HG03469 (cell line): ENCODE data around the gene KRT15.

ENCODE experiments used
- ATAC-seq: cut with Tn5 transposase; IDR thresholded peaks from one replicate; pipeline ENCODE4 v1.9.1; 2021; ENCODE audit warnings: mild to moderate bottlenecking, moderate library complexity, moderate number of reproducible peaks; ENCODE audit not compliant: unreplicated experiment

KRT15 gene

DNA sequence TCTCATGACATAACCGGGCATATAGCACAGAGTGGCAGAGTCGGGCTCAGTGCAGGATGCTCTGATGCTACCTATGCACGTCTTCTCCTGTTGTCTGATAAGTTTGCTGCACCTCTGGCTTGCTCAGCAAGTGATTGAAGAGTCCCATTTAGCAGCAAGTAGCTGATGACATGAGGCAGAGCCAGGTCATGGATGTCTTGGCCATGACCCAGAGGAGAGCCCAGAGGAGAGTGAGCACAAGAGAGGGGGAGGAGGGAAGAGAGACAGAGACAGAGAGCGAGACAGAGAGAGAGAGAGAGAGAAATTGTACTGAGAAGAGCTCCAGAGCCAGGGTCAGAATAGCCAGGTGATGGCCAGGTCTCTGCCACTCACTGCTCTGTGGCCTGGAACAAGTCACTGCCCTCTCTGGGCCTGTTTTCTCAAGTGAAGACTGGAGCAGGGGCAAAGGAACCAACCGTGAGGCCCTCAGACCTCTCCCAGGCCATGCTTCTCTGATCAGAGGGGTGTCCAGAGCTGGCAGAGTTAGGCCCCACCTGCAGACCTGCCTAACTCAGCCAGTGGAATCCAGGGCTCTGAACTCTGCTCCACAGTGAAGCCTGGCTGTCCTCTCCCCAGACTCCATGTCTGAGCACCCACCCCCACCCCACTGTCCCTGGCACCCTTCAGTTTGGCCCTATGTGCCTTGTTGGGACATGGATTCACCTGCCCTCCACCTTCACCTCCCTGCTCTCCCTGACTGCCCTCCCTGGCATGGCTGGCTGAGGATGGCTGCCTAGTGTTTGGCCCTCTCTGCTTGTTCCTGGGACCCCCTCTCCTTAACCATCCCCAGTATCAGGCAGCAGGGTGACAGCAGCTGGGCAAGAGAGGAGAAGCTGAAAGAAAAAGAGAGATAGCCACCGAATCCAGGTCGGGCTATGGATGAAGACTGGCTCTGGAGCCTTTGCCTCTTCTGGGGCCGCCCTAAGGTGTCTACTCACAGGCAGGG is 33.5 kb downstream of the KRT15 start:
- no peak for ATAC-seq

- ATAC-seq: no peak
Measured at GRCh38 chr17:41483991-41484826, 34.5 kb downstream of the KRT15 start.

GRCh38 chr17:41483531-41483930 is 35.2 kb downstream of the KRT15 start:
- no peak for ATAC-seq

DNA sequence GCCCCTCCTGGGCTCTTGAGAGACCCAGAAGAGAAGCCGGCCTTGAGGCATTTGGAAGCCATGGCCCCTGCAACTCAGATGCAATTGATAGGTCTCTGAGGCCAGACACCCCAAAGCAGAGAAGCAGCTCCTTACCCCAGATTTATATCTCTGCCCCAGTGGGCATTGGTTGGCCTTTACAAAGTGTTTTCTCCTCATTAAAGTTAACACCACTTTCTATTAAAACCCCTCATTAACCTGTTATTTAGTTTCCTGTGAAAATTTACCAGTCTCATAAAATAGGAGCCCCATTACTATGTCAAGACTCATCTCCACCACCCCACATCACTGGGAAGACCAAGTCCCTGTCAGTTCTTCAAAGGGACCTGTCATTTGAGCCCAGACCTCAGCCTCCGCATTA is 37.7 kb downstream of the KRT15 start, which contains the start of gene KRT35:
Gene KRT35, minus strand, starts transcription at position 116 of the 400 bp plus-strand sequence. Its CDS starts 54 bp downstream, at position 62.
- ATAC-seq: no peak

GRCh38 chr17:41480581-41480980 is 38.1 kb downstream of the KRT15 start:
- no peak for ATAC-seq

DNA sequence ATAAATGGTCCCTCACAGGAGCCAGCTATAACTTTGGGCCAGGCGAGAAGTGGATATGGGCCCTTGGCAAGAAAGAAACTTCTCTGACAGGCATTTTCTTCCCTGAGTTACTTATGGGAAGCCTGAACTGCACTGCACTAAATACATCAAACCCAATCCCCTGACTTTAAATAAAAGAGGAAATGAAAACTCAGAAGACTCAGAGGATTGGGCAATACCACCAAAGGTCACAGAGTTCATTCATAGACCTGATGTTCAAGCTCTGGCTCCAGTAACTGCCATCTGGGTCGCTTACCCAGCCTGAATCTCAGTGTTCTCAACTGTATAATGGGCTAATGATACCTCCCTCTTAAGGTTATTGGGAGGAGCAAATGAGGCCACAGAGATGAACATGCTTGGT is 38.6 kb downstream of the KRT15 start:
- no peak for ATAC-seq

GRCh38 chr17:41478237-41478636 is 40.5 kb downstream of the KRT15 start:
- no peak for ATAC-seq

DNA sequence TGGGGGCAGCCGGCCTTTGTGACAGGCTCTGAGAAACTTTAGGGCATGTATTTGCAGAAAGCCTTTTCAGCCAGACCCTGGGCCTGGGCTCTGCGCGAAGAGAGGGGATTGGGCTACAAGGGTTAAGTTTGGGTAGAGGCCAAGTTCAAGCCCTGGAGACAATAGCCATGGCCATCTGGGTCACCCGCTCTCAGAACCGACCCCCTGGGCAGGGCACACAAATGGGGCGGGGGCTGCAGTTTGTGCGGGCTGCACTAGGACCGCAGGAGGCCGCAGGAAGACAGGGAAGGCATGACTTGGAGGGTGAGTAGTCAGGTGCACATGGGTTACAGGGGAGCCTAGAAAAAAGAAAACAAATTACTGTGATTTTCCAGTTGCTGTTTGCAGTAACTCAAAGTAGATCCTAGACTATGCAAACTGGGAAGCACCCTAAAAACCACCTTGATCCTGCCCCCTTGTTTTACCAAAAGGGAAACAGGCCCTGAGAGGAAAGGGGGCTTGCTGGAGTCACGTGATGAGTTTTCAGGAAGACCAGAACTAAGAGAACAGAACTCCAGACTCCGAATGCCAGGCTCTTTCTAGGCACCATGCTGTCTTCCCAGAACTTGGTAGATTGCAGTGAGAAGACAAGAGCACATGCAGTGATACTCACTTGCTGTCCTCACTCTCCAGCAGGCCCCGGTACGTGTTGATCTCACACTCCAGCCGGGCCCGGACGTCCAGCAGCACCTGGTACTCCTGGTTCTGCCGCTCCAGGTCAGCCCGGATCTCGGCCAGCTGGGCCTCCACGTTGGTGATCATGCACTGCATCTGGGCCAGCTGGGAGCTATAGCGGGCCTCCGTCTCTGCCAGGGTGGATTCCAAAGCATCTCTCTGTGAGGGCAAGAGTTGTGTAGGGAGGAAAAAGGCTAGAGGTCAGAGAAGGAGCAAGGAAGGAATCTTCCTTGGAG is 41.5 kb downstream of the KRT15 start:
- ATAC-seq: no peak

DNA sequence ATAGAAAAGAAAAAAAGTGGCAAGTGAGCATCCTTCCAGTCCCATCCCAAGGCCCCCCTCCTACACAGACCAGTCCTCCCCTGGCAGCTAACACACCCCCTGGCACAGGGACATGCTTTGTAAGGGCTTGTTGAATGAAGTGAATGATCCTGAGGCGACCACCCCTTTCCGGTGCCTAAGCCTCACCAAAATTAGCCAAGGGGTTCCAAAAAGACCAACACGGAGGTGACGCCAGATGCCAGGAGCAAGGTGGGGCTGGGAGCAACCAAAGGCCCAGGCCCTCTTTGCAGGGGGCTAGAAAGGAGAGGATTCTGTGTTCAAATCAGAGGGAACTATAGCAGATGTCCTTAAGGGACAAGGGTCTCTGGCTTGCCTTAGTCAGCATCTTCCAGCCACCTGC is 43.3 kb downstream of the KRT15 start:
- no peak for ATAC-seq

DNA sequence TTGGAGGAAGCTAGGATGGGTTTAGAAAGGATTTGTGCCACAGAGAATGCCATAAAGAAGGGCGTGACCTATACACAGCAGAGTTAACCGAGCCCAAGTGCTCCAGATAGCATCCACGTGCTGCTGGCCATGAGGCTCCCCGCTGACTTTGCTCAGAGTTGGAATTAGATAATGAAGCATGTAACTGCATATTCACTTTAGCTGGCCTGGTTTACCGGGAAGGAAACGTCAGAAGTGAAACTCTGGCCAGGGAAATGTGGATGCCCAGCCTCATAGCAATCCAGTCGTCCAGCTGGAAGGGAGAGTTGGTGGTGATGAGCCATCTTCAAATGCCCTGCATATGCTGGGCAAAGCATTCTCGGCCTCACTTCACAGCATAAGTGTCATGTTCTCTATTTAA is 43.8 kb downstream of the KRT15 start:
- ATAC-seq: no peak

DNA sequence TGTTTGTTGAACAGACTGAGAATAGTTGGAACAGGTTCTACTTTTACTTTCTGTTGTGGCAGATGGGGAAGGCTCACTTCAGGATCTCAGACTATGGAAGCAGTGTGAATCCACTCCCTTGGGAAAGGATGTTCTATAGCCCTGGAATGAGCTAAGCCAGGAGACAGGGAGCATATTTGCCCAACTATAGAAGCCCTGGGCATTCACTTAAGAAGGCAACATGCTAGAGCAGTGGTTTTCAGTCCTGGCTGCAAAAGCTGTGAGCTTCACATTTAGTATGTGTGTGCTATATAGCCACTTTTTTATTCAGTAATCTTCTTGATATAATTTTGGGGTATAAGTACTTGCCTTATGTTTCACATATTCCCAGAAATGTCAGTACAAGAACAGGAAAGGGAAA is 50.3 kb downstream of the KRT15 start:
- ATAC-seq: no peak

DNA sequence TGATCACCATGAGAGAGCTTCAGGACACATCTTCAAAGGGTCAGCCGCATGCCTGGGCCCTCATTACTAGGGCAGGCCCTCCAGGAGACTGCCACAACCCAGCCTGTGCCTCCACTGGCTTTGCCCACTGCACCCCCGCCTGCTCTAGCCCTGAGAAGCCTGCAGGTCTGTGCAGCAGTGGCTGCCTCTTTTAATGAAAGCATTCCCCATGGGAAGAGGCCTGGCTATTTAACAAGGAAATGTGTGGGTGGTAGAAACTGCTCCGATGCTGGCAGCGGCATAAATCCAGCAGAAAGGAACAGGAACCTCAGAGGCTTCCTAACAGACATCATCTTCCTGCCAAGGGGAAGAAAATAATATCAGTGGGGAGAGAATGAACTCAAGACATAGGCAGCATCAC is 51.1 kb downstream of the KRT15 start:
- no peak for ATAC-seq

DNA sequence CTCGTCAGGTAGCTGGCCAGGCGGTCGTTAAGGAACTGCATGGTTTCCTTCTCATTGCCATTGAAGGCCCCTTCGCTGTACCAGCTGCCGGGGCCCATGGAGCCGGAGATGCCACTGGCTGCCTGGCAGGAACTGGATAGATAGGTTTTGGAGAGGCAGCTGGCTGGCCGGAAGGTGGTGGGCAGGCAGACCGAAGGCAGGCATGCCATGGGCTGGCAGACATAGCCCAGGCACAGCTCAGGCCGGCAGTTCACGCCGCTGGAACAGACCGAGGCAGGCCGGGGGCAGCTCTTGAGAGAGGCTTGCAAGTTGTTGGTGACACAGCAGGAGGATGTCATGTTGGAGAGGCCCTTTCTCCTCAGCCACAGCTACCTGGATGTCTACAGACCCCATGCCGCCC is 51.7 kb downstream of the KRT15 start, which contains the start of gene KRT32:
Gene KRT32, minus strand, starts transcription at position 399 of the 400 bp plus-strand sequence. Its CDS starts 61 bp downstream, at position 338.
- ATAC-seq: no peak

DNA sequence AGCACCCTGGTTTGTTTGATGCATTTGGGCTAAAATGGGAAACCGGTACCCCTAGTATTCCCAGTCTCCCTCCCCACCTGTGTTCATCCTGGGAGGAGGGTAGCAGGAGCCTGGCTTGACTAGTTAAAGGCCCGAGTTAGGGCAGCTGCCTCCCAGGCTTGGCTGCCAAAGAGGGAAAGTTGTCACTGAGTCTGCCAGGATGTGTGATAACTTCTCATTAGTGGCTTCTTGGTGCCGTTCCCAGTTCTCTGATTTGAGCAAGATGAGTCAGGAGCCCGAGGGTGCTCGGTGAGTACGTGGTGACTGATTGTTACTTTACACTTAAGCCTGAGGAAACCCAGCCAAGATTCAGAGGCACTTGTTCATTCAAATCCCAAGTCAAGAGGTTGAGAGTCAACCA is 54.0 kb downstream of the KRT15 start:
- no peak for ATAC-seq

DNA sequence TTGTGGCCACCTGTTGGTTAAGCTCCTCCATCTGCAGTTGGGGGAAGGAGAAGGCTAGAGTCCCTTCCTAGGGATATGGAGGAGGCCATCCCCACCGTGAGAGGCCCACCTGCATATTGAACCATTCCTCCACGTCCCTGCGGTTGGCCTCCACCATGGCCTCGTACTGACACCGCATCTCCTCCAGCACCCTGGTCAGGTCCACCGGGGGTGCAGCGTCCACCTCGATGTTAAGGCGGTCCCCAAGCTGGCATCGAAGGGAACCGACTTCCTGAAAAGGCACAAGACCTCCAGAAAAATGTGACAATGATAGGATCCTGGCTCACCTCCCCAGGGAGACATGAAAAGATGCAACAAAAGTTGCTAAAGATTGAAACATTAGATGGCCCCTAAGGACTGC is 54.5 kb downstream of the KRT15 start:
- no peak for ATAC-seq

DNA sequence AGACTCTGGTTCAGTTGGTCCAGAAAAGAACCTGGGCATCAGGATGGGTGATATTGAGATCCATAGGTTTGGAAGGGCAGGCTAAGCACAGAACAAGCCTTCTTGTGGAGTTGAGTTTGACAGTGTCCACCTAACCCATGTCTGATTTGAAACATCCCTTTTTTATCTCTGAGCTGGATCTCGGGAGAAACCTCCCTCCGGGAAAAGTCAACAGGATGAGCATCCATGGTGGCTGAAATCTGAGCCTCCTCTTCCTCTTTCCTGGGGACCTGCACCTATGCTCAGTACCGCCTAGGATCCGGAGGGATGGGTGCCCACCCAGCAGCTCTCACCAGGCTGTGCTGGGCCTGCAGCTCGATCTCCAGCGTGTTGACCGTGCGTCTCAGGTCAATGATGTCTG is 54.9 kb downstream of the KRT15 start:
- no peak for ATAC-seq
